ENCODE data around the gene PYROXD2.

GRCh38 chr10:98444314-98445006 is 29.5 kb upstream of the PYROXD2 start:
- TF ChIP-seq CTCF (IDR thresholded peaks at IDR 0.05) (no peak), POLR2A (IDR thresholded peaks at IDR 0.05) (no peak)

All from lower leg skin (tissue), 3 donors.